ENCODE results near the gene TCEAL9.

GRCh38 chrX:103311399-103311780, 44.9 kb upstream of the TCEAL9 start:
- TF ChIP-seq, protein P1, sequence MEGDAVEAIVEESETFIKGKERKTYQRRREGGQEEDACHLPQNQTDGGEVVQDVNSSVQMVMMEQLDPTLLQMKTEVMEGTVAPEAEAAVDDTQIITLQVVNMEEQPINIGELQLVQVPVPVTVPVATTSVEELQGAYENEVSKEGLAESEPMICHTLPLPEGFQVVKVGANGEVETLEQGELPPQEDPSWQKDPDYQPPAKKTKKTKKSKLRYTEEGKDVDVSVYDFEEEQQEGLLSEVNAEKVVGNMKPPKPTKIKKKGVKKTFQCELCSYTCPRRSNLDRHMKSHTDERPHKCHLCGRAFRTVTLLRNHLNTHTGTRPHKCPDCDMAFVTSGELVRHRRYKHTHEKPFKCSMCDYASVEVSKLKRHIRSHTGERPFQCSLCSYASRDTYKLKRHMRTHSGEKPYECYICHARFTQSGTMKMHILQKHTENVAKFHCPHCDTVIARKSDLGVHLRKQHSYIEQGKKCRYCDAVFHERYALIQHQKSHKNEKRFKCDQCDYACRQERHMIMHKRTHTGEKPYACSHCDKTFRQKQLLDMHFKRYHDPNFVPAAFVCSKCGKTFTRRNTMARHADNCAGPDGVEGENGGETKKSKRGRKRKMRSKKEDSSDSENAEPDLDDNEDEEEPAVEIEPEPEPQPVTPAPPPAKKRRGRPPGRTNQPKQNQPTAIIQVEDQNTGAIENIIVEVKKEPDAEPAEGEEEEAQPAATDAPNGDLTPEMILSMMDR (optimal IDR thresholded peaks at IDR 0.05 in 1 of 3, IDR thresholded peaks at IDR 0.05 in 1 of 3, conservative IDR thresholded peaks at IDR 0.05 in 1 of 3; ENCODE audit: extremely low read depth in 1 of 3, insufficient read depth in 2 of 3, low read length in 3 of 3) = no peak
- TF ChIP-seq EZH2 (IDR thresholded peaks at IDR 0.05; ENCODE audit: low read length) = no peak
